CD14-positive monocyte (primary cell): Measurements from ENCODE around the gene EMID1. TPM values are rescaled to one million over a fixed set of nuclear protein-coding genes. Genes with fewer than 3 reads are reported as not detected.
A peak's percentile ranks its signal among the peaks of the same experiment; 100 is the strongest.

Experiments
- DNase-seq, 3 donors: peaks; one replicate each; pipeline ENCODE4 v3.0.0-alpha.2; 2011 to 2022
- H2AFZ ChIP-seq: 2 replicates; pipeline ENCODE4 v1.6.0; 2012; ENCODE audit warnings: mild to moderate bottlenecking, low read depth, low read length, inconsistent platforms; ENCODE audit not compliant: insufficient read depth, poor library complexity, severe bottlenecking
- H3K27ac ChIP-seq, 2 donors: 1 replicate in 1 of 2; 2 replicates in 1 of 2; pipeline ENCODE4 v1.5.1; 2012 to 2013; ENCODE audit warnings: low read length in 2 of 2, control low read depth in 1 of 2, inconsistent platforms in 1 of 2, low read depth in 1 of 2, mild to moderate bottlenecking in 1 of 2
- H3K27me3 ChIP-seq, 2 donors: one replicate each; pipeline versions ENCODE4 v1.6.0 to v1.6.1; 2011 to 2013; ENCODE audit warnings: low read length in 2 of 2; ENCODE audit not compliant: control insufficient read depth in 2 of 2, insufficient read depth in 2 of 2
- H3K36me3 ChIP-seq, 2 donors: replicated peaks in 1 of 2; 1 replicate in 1 of 2; 2 replicates in 1 of 2; pipeline versions ENCODE4 v1.5.1 to v1.6.1; 2012 to 2013; ENCODE audit warnings: low read length in 2 of 2, control low read depth in 1 of 2, inconsistent platforms in 1 of 2, mild to moderate bottlenecking in 1 of 2; ENCODE audit not compliant: insufficient read depth in 2 of 2, control insufficient read depth in 1 of 2
- H3K4me1 ChIP-seq, 2 donors: 1 replicate in 1 of 2; 2 replicates in 1 of 2; pipeline versions ENCODE4 v1.5.1 to v1.6.1; 2012 to 2013; ENCODE audit warnings: low read length in 2 of 2, control low read depth in 1 of 2, inconsistent platforms in 1 of 2, mild to moderate bottlenecking in 1 of 2, moderate library complexity in 1 of 2; ENCODE audit not compliant: insufficient read depth in 2 of 2, control insufficient read depth in 1 of 2
- H3K4me2 ChIP-seq: replicated peaks from 2 replicates; pipeline ENCODE3; 2012; ENCODE audit warnings: low read length, moderate library complexity, mild to moderate bottlenecking; ENCODE audit not compliant: poor library complexity, severe bottlenecking; ENCODE audit errors: extremely low read depth
- H3K4me3 ChIP-seq, 3 experiments: fragments of 200-600 bp in 1 of 3; sonication (generic) in 1 of 3; replicated peaks in 1 of 3; 1 replicate in 2 of 3; 2 replicates in 1 of 3; pipeline ENCODE4 v1.5.1; 2011 to 2013; ENCODE audit warnings: low read length in 3 of 3, mild to moderate bottlenecking in 3 of 3, control low read depth in 2 of 3, low read depth in 2 of 3, inconsistent platforms in 1 of 3, moderate library complexity in 1 of 3
- H3K79me2 ChIP-seq: 2 replicates; pipeline ENCODE4 v1.6.0; 2012; ENCODE audit warnings: mild to moderate bottlenecking, control low read depth, inconsistent platforms, low read length, moderate library complexity; ENCODE audit not compliant: insufficient read depth
- H3K9ac ChIP-seq: 2 replicates; pipeline ENCODE4 v1.6.0; 2017; ENCODE audit warnings: low read length, mild to moderate bottlenecking; ENCODE audit not compliant: insufficient read depth, poor library complexity, severe bottlenecking
- H3K9me3 ChIP-seq, 2 donors: replicated peaks in 1 of 2; 1 replicate in 1 of 2; 2 replicates in 1 of 2; pipeline versions ENCODE4 v1.5.1 to v1.6.1; 2012 to 2013; ENCODE audit warnings: low read length in 2 of 2, control low read depth in 1 of 2; ENCODE audit not compliant: control insufficient read depth in 1 of 2, insufficient read depth in 1 of 2
- H4K20me1 ChIP-seq: 2 replicates; pipeline ENCODE4 v1.6.0; 2012; ENCODE audit warnings: mild to moderate bottlenecking, low read length, control low read depth, moderate library complexity; ENCODE audit not compliant: insufficient read depth
- H3K27ac Mint-ChIP-seq, 7 donors: one replicate each; pipeline ENCODE4 v1.8.0; 2020; ENCODE audit warnings: mild to moderate bottlenecking in 7 of 7, mixed read lengths in 7 of 7, moderate library complexity in 6 of 7, inconsistent platforms in 2 of 7
- H3K27me3 Mint-ChIP-seq, 3 donors: one replicate each; pipeline ENCODE4 v1.8.0; 2021 to 2022; ENCODE audit warnings: low read depth in 3 of 3, mild to moderate bottlenecking in 3 of 3, mixed read lengths in 3 of 3, moderate library complexity in 3 of 3, inconsistent platforms in 1 of 3
- H3K36me3 Mint-ChIP-seq, 2 donors: one replicate each; pipeline ENCODE4 v1.8.0; 2020; ENCODE audit warnings: mixed read lengths in 2 of 2, inconsistent platforms in 1 of 2, mild to moderate bottlenecking in 1 of 2
- H3K4me1 Mint-ChIP-seq: one replicate; pipeline ENCODE4 v1.8.0; 2020; ENCODE audit warnings: mild to moderate bottlenecking, mixed read lengths
- H3K4me3 Mint-ChIP-seq, 2 donors: one replicate each; pipeline ENCODE4 v1.8.0; 2020; ENCODE audit warnings: mild to moderate bottlenecking in 2 of 2, mixed read lengths in 2 of 2, moderate library complexity in 1 of 2
- H3K9me3 Mint-ChIP-seq, 7 donors: one replicate each; pipeline ENCODE4 v1.8.0; 2020 to 2022; ENCODE audit warnings: mixed read lengths in 7 of 7, mild to moderate bottlenecking in 6 of 7, moderate library complexity in 6 of 7, inconsistent platforms in 2 of 7
- CTCF ChIP-seq: fragments of 200-600 bp; IDR thresholded peaks from one replicate; pipeline ENCODE4 v1.8.0; 2022; ENCODE audit warnings: antibody characterized with exemption, mild to moderate bottlenecking
- WGBS: methylation state at CpG from one replicate; pipeline ENCODE4 v1.1.5; 2013; ENCODE audit warnings: missing lambda C conversion rate; ENCODE audit not compliant: insufficient coverage; 5-methylcytosine and 5-hydroxymethylcytosine counted together
- intact Hi-C, 2 donors: fragments of 100-400 bp; cut with micrococcal nuclease; formaldehyde crosslinking; loops; one replicate each; pipeline versions ENCODE4 v1.15.0 to v1.15.1; 2023
- polyA plus RNA-seq, 3 donors: library from polyadenylated mRNA; depleted of rRNA in 1 of 3; unstranded in 2 of 3; stranded (reverse) in 1 of 3; fragments of 300-500 nt in 2 of 3; fragments of >200 nt in 1 of 3; fragmentation: Illumina TruSeq in 2 of 3; gene quantifications; 1 replicate in 2 of 3; 2 replicates in 1 of 3; pipeline ENCODE4 v1.2.3, GENCODE V29; 2012 to 2021

The EMID1 gene
- polyA plus RNA-seq, 3 donors, result not detected

DNA sequence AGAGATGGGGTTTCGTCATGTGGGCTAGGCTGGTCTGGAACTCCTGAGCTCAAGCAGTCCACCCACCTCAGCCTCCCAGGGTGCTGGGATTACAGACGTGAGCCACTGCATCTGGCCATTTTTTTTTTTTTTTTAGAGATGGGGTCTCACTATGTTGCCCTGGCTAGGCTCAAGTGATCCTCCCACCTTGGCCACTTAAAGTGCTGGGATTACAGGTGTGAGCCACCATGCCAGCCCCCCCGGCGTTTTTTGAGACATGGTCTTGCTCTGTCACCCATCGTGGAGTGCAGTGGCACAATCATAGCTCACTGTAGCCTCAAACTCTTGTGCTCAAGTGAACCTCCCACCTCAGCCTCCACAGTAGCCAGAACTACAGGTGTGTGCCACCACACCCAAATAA, 45.6 kb downstream of the EMID1 start:
- H2AFZ ChIP-seq, result no peak overlapping the region
- H3K4me1 Mint-ChIP-seq, result no peaks in the 10 kb centered on the region
- no peak overlapping the region for H3K27ac Mint-ChIP-seq
- H3K4me1 ChIP-seq, result no peaks in the 10 kb centered on the region
- H3K27me3 ChIP-seq, result no peaks in the 10 kb centered on the region
- no peak overlapping the region for H3K4me2 ChIP-seq
- H3K4me3 ChIP-seq, result no peak overlapping the region
- H3K9me3 Mint-ChIP-seq, result no peaks in the 10 kb centered on the region
- intact Hi-C loops, result no loop called here
- no peak overlapping the region for H3K4me3 Mint-ChIP-seq
- 100% methylated on average over 3 of the region's 5 CpGs for WGBS
- no peaks in the 10 kb centered on the region for H3K36me3 Mint-ChIP-seq
- no peaks in the 10 kb centered on the region for H3K36me3 ChIP-seq
- H3K79me2 ChIP-seq, result no peaks in the 10 kb centered on the region
- H3K27me3 Mint-ChIP-seq, result peaks cover 0 to 4% (median 2%) of the 10 kb centered on the region in 3 donors
- no peak overlapping the region for H3K9ac ChIP-seq
- no peaks in the 10 kb centered on the region for H4K20me1 ChIP-seq
- no peak overlapping the region for H3K27ac ChIP-seq
- DNase-seq, result no peak
- TF ChIP-seq CTCF, result no peak
- H3K9me3 ChIP-seq, result no peaks in the 10 kb centered on the region

GRCh38 chr22:29251981-29252911, 46.5 kb downstream of the EMID1 start:
- TF ChIP-seq CTCF, result no peak
- no peak overlapping the region for H3K4me2 ChIP-seq
- H3K36me3 ChIP-seq, result no peaks in the 10 kb centered on the region
- no peaks in the 10 kb centered on the region for H3K4me1 ChIP-seq
- H3K9ac ChIP-seq, result no peak overlapping the region
- Mint-ChIP-seq H3K27me3 (peaks cover 0 to 4% (median 2%) of the 10 kb centered on the region in 3 donors), H3K36me3 (no peaks in the 10 kb centered on the region), H3K4me1 (no peaks in the 10 kb centered on the region), H3K9me3 (no peaks in the 10 kb centered on the region), H3K27ac (peak overlapping the region in 1 of 7 donors; percentile 2), H3K4me3 (no peak overlapping the region)
- WGBS, result 94% methylated on average over 8 of the region's 10 CpGs
- H2AFZ ChIP-seq, result no peak overlapping the region
- H3K27me3 ChIP-seq, result no peaks in the 10 kb centered on the region
- H3K4me3 ChIP-seq, result no peak overlapping the region
- no peaks in the 10 kb centered on the region for H3K79me2 ChIP-seq
- no peaks in the 10 kb centered on the region for H4K20me1 ChIP-seq
- H3K9me3 ChIP-seq, result no peaks in the 10 kb centered on the region
- intact Hi-C loops, result no loop called here
- no peak overlapping the region for H3K27ac ChIP-seq
- DNase-seq, result no peak
